ENCODE data around the gene FADS3.

FADS3 gene

DNA sequence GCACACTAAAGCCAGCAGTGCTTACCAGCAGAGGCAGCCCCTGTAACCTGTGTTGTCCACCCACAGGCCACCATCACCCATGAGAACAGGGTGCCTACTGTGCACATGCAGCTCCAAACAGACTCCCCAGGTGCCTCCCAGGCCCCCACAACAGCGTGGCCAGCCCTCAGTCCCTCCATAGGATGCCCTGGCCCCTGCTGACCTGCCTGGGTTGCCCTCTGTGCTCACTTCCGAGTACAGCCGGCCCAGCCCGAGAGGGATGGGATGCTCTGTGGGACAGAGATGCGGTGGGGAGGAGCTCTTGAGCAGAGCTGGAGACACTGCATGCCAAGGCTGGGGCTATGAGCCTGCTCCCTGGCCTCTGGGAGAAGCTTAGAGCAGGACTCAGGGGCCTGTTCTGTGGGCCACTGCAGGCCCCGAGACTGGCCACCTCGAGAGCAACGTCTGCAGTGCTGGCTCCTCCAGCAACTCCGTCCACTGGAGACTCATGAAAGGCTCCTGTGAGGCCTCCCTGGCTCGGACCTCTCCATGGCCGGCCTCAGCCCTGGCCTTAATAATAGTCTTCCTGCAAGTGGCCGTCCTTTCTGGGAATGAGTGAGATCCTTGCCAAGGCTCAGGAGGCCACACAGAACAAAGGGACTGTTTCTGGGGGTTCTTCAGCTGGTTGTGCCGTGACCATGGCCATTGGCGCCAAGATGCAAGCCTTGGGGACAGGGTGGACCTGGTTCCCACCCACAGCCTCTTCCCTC is 36.2 kb downstream of the FADS3 start:
- DNase-seq, result no peak

DNA sequence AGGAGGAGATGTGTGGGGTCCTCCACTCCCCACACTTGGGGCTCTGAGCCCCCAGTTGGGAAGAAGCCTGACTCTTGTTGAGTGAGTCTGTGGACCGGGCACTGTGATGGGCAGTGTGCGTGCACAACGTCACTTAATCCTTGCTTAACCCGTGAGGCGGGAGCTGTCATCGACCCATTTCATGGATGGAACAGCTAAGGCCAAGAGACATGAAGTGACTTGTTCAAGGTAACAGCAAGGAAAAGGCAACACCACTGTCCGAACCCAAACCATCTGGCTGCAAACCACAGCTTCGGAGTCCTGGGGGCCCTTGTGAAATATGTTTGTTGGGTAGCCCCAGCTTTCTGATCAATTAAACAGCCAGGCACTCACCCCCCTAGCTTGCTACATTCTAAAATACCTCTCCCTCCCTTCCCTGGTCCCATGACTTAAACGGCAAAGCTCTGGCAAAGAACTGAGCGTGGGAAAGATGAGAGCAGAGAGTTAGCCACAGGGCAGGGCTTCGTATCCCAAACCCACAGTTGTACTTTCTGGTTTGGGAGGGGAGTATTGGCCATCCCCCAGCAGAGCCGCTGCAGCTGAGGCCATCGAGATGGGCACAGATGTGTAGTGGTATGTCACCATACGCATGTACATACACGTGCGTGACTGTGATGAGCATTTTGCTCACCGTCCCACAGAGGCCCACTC is 37.0 kb downstream of the FADS3 start:
- no peak for DNase-seq

GRCh38 chr11:61853698-61854169 is 37.6 kb downstream of the FADS3 start:
- DNase-seq, result no peak

GRCh38 chr11:61851900-61852295 is 39.4 kb downstream of the FADS3 start:
- DNase-seq, result no peak

- no peak for DNase-seq
Measured at GRCh38 chr11:61851113-61851899, 40.0 kb downstream of the FADS3 start.

DNA sequence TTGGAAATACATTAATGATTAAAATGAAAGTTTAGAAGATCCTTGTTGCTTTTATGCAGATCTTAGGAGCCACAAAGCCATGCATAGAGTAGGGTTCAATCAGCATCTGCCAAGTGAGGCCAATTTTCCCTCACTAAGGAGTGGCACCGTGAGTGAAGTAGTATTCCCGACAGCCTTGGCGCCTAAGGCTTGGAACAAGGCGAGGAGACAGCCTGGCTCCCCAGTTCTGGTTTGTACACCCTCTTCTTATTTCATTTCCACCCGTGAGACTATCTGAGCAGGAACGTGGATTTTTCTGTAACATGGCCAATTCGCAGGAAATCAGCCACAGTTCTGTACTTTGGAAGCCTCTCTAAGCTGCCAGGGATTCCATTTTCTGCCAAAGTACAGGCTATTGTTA is 40.7 kb downstream of the FADS3 start:
- DNase-seq, result no peak

GRCh38 chr11:61848631-61849030 is 42.7 kb downstream of the FADS3 start:
- DNase-seq, result no peak

DNA sequence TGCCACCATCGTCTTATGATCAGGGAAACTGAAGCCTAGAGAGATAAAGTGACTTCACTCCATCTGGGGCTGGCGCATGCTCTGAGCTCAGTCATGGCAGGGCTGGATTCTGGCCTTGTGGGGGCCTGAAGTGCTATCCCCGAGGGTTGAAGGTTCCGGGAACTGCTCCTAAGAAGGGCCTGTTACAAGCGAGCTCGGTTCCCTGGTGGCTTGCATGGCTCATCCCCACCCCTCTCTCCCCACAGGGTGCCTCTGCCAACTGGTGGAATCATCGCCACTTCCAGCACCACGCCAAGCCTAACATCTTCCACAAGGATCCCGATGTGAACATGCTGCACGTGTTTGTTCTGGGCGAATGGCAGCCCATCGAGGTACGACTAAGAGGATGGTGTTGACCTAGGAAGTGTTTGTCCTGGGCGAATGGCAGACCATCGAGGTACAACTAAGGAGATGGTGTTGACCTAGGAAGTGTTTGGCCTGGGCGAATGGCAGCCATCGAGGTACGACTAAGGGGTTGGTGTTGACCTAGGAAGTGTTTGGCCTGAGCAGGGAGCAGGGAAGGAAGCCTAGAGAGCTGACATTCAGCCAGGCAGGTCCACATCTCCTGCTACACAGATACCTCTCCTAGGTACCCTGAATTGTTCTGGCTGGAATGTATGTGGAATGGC is 43.3 kb downstream of the FADS3 start:
- DNase-seq, result no peak

DNA sequence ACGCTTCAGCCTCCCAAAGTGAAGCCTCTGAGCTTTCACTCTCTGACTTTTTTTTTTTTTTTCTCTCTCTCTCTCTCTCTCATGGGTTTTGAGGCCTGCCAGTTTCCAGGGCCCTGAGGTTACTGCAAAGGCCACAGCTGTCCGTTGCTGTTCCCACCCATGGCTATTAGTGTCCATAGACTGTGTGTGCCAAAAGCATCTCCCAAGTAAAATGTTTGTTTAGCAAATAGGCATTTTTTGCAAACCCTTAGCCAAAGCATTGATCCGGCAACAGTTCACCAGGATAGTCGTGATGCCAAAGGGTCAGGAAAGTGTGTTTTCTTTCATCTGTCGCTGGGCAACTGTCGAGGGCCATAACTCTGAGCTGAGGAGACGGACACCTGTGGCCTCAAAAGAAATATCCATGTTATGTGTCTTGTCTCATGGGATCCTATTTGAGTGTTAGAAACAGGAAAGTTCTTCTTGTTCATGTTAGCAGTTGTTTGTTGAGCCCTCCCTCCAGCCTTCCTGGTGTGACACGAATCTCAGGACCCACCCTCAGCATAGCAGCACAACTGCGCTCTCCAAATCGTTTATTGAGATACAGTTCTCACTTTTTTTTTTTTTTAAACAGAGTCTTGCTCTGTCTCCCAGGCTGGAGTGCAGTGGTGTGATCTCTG is 44.9 kb downstream of the FADS3 start:
- no peak for DNase-seq

- no peak for DNase-seq
Measured at GRCh38 chr11:61844909-61845565, 46.3 kb downstream of the FADS3 start.

- no peak for DNase-seq
Measured at GRCh38 chr11:61842528-61842820, 48.9 kb downstream of the FADS3 start.

- no peak for DNase-seq
Measured at GRCh38 chr11:61841636-61842527, 49.5 kb downstream of the FADS3 start.

DNA sequence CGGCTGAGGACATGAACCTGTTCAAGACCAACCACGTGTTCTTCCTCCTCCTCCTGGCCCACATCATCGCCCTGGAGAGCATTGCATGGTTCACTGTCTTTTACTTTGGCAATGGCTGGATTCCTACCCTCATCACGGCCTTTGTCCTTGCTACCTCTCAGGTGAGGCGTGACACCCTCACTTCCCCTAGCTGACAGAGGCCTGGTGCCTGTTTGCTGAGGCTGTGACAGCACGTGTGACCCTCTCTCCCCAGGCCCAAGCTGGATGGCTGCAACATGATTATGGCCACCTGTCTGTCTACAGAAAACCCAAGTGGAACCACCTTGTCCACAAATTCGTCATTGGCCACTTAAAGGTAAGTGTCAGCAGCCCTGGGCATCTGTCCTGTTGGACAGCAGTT is 51.0 kb downstream of the FADS3 start:
- no peak for DNase-seq

DNA sequence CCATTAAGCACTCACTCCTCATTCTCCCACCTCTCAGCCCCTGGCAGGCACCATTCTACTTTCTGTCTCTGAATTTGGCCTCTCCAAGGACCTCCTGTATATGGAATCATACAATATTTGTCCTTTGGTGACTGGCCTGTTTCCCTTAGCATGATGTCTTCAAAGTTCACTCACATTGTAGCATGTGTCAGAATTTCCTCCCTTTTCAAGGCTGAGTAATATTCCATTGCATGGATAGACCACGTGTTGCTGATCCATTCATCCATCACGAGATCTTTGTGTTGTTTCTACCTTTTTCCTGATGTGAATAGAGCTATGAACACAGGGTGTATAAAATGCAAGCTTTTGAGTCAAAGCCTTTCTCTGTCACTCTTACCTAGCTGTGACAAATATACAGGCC is 51.6 kb downstream of the FADS3 start:
- DNase-seq, result no peak

DNA sequence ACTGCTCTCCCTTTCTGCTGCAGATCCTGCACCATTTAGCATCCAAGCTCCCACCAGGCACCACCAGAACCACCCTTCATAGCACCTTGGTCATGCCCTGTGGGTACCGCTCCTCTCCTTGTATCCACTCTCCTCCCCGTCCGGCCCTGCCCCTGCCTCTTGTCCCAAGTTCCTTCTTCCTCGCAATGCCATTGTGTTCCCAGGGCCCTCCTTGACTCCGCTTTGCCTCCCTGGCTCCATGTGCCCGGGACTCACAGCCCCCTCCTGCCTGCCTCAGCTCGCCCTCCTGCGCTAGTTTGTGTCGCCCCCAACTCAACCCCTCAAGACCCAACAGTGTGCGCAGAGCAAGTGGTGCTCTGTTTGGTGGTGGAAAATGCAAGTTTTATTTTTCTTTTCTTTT is 52.4 kb downstream of the FADS3 start:
- DNase-seq, result no peak

DNA sequence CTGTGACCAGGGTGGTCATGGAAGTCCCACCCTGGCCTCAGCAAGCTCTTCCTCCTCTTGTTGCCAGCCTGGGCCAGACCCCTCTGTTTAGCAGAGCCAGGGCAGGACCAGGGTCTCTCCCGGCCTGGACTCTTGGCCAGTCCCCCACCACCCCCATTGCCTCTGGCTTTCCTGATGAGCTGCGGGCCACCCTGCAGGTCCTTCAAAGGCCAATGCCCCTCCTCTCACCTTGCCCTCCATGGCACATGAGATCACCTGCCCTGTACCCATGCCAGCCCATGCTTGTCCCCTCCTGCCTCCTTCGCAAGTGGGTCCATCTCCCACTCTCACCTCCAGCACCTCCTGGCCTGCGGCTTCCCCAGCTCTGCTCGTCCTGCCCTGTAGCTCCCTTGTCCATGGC is 52.8 kb downstream of the FADS3 start:
- DNase-seq, result no peak

DNA sequence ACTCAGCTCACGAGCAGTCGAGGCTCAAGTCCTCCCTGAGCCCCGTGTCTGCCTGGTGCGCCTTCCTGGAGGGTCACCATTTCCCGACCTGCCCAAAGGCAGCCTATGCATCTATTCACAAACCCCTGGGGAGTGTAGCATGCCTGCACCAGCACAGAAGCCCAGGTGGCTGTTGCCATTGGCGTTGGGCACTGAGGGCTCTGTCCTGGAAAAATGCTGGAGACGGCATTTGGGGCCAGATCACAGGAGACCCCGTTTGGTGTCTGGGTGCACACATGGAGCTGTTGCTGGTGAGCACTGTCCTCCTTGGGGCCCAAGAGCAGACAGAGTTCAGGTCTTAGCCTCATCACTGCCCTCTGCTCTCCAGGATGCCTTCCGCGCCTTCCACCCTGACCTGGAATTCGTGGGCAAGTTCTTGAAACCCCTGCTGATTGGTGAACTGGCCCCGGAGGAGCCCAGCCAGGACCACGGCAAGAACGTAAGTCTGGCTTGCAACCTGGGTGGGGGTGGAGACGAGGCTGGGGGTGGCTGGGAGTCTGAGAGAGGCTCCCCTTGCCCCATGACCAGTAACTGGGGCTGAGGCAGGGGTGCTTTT is 53.8 kb downstream of the FADS3 start:
- DNase-seq, result no peak

DNA sequence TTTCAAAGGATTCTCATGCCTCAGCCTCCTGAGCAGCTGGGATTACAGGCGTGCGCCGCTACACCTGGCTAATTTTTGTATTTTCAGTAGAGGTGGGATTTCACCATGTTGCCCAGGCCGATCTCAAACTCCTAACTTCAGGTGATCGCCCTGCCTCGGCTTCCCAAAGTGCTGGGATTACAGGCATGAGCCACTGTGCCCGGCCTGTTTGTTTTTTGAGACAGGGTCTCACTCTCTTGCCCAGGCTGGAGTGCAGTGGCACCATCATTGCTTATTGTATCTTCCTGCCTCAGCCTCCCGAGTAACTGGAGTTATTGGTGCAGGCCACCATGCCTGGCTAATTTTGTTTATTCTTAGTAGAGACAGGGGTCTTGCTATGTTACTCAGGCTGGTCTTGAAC is 55.2 kb downstream of the FADS3 start:
- no peak for DNase-seq

GRCh38 chr11:61834278-61835048 is 56.9 kb downstream of the FADS3 start:
- peak; percentile 66 for DNase-seq

DNA sequence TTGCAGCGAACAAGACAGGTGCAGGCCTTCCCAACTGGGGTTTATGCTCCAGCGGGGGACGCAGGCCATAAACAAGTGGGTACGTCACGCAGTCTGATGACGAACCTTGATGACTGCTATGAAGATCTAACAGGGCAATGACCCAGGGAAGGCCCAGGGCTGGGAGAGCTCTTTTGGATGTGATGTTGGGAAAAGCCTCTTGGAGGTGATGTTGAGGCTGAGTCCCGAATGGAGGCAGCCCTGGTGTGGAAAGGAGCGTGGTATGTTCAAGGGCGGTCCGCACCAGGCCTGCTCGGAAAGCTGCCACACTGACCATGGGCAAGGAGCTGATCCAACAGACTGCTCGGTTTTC is 57.4 kb downstream of the FADS3 start:
- no peak for DNase-seq
